HepG2 (cell line): ENCODE data around the gene METTL15. TPM values are rescaled to one million over a fixed set of nuclear protein-coding genes. Genes with fewer than 3 reads are reported as not detected.

Source experiments
- ESRRA ChIP-seq: sonication (generic); formaldehyde crosslinking; IDR thresholded peaks from 2 replicates; pipeline ENCODE4 v1.5.1; 2020; ENCODE audit warnings: mild to moderate bottlenecking, low read depth, missing genetic modification reagents
- HNF4G ChIP-seq, 2 experiments: sonication (generic) in 1 of 2; formaldehyde crosslinking in 1 of 2; IDR thresholded peaks; 2 replicates each; pipeline versions ENCODE4 v1.4.0 to v1.6.1; 2011 to 2020; ENCODE audit warnings: borderline replicate concordance in 2 of 2, low read depth in 2 of 2, mild to moderate bottlenecking in 2 of 2, low read length in 1 of 2, missing genetic modification reagents in 1 of 2, moderate library complexity in 1 of 2
- KDM3A ChIP-seq: IDR thresholded peaks from 2 replicates; pipeline ENCODE4 v1.6.1; 2018; ENCODE audit warnings: low read depth, missing compliant biosample characterization
- KDM4B ChIP-seq: sonication (generic); formaldehyde crosslinking; IDR thresholded peaks from 2 replicates; pipeline ENCODE4 v1.4.0; 2020; ENCODE audit warnings: missing genetic modification reagents
- MIXL1 ChIP-seq: IDR thresholded peaks from 2 replicates; pipeline ENCODE4 v1.6.1; 2016
- NBN ChIP-seq: fragments of 450-650 bp; conservative IDR thresholded peaks from 2 replicates; pipeline ENCODE4 v1.6.1; 2017
- PCBP1 ChIP-seq: fragments of 200-400 bp; formaldehyde crosslinking; IDR thresholded peaks from 2 replicates; pipeline ENCODE4 v1.6.1; 2017; ENCODE audit warnings: mild to moderate bottlenecking, low read depth, low read length, borderline replicate concordance
- RAD21 ChIP-seq: fragments of 450-650 bp; formaldehyde crosslinking; IDR thresholded peaks from 2 replicates; pipeline ENCODE4 v1.5.0; 2020; ENCODE audit warnings: mild to moderate bottlenecking
- SCMH1 ChIP-seq: sonication (generic); formaldehyde crosslinking; IDR thresholded peaks from 2 replicates; pipeline ENCODE4 v1.9.0; 2021; ENCODE audit warnings: missing genetic modification reagents, mild to moderate bottlenecking, borderline replicate concordance
- SP5 ChIP-seq: IDR thresholded peaks from 2 replicates; pipeline ENCODE4 v1.6.1; 2016; ENCODE audit warnings: low read depth, borderline replicate concordance
- SPEN ChIP-seq: sonication (generic); formaldehyde crosslinking; IDR thresholded peaks from 2 replicates; pipeline ENCODE4 v1.5.1; 2020; ENCODE audit warnings: low read depth, mild to moderate bottlenecking, missing genetic modification reagents
- TCF12 ChIP-seq, 2 experiments: fragments of 450-650 bp in 1 of 2; sonication (generic) in 1 of 2; formaldehyde crosslinking in 1 of 2; IDR thresholded peaks; 2 replicates each; pipeline versions ENCODE4 v1.6.1 to v1.8.0; 2017 to 2022; ENCODE audit warnings: antibody characterized with exemption in 1 of 2, mild to moderate bottlenecking in 1 of 2, missing genetic modification reagents in 1 of 2, moderate library complexity in 1 of 2
- ZFP36L1 ChIP-seq: sonication (generic); formaldehyde crosslinking; IDR thresholded peaks from 2 replicates; pipeline ENCODE4 v1.8.0; 2022; ENCODE audit warnings: mild to moderate bottlenecking, missing genetic modification reagents, moderate library complexity
- ZNF263 ChIP-seq: sonication (generic); formaldehyde crosslinking; IDR thresholded peaks from 2 replicates; pipeline ENCODE4 v1.4.0; 2020; ENCODE audit warnings: missing genetic modification reagents
- ZNF274 ChIP-seq: sonication (generic); formaldehyde crosslinking; IDR thresholded peaks from 2 replicates; pipeline ENCODE4 v1.5.1; 2020; ENCODE audit warnings: mild to moderate bottlenecking, missing genetic modification reagents
- ZNF34 ChIP-seq: sonication (generic); formaldehyde crosslinking; IDR thresholded peaks from 2 replicates; pipeline ENCODE4 v1.4.0; 2020; ENCODE audit warnings: mild to moderate bottlenecking, missing genetic modification reagents, borderline replicate concordance
- ZNF383 ChIP-seq: sonication (generic); formaldehyde crosslinking; IDR thresholded peaks from 2 replicates; pipeline ENCODE4 v1.4.0; 2020; ENCODE audit warnings: missing genetic modification reagents, mild to moderate bottlenecking, borderline replicate concordance
- ZNF75D ChIP-seq: sonication (generic); formaldehyde crosslinking; IDR thresholded peaks from 2 replicates; pipeline ENCODE4 v1.8.1; 2023; ENCODE audit warnings: missing genetic modification reagents, mild to moderate bottlenecking, borderline replicate concordance
- ZSCAN21 ChIP-seq: sonication (generic); formaldehyde crosslinking; IDR thresholded peaks from 2 replicates; pipeline ENCODE4 v1.8.0; 2022; ENCODE audit warnings: mild to moderate bottlenecking, missing genetic modification reagents, moderate library complexity, borderline replicate concordance
- polyA plus RNA-seq, 8 experiments: library from polyadenylated mRNA; depleted of rRNA in 3 of 8; stranded (reverse) in 7 of 8; unstranded in 1 of 8; fragments of >200 nt; fragmentation: Illumina TruSeq in 4 of 8; extraction: Trizol in 4 of 8; gene quantifications; 2 replicates each; pipeline versions ENCODE4 v1.2.1 to v1.2.3, GENCODE V29; 2011 to 2016; ENCODE audit warnings: low read depth in 4 of 8, missing spikeins in 1 of 8, mixed read lengths in 1 of 8; ENCODE audit not compliant: insufficient read depth in 1 of 8
- total RNA-seq, 5 experiments: library from RNA; depleted of rRNA; stranded (reverse); fragments of >200 nt; fragmentation: Illumina TruSeq; extraction: Trizol; gene quantifications; 2 replicates each; pipeline ENCODE4 v1.2.3, GENCODE V29; 2016; ENCODE audit warnings: low read depth in 1 of 5
- TF ChIP-seq, protein P1 (sequence below): sonication (generic); formaldehyde crosslinking; IDR thresholded peaks from 2 replicates; pipeline ENCODE4 v1.4.0; 2020; ENCODE audit warnings: mild to moderate bottlenecking, missing genetic modification reagents
- TF ChIP-seq, protein P2 (sequence below): sonication (generic); formaldehyde crosslinking; IDR thresholded peaks from 2 replicates; pipeline ENCODE4 v1.4.0; 2020; ENCODE audit warnings: missing genetic modification reagents
- TF ChIP-seq, protein P3 (sequence below): sonication (generic); formaldehyde crosslinking; IDR thresholded peaks from 2 replicates; pipeline ENCODE4 v1.8.1; 2023; ENCODE audit warnings: mild to moderate bottlenecking, missing genetic modification reagents
- TF ChIP-seq, protein P4 (sequence below): sonication (generic); formaldehyde crosslinking; IDR thresholded peaks from 2 replicates; pipeline ENCODE4 v1.8.0; 2022; ENCODE audit warnings: missing genetic modification reagents, mild to moderate bottlenecking, borderline replicate concordance

Gene METTL15
- total and polyA plus RNA-seq, 2 of the 13 experiments (the other 11 are each of a cell fraction or from before 2014, with no cell fraction given): 6.5 to 14.0 TPM

DNA sequence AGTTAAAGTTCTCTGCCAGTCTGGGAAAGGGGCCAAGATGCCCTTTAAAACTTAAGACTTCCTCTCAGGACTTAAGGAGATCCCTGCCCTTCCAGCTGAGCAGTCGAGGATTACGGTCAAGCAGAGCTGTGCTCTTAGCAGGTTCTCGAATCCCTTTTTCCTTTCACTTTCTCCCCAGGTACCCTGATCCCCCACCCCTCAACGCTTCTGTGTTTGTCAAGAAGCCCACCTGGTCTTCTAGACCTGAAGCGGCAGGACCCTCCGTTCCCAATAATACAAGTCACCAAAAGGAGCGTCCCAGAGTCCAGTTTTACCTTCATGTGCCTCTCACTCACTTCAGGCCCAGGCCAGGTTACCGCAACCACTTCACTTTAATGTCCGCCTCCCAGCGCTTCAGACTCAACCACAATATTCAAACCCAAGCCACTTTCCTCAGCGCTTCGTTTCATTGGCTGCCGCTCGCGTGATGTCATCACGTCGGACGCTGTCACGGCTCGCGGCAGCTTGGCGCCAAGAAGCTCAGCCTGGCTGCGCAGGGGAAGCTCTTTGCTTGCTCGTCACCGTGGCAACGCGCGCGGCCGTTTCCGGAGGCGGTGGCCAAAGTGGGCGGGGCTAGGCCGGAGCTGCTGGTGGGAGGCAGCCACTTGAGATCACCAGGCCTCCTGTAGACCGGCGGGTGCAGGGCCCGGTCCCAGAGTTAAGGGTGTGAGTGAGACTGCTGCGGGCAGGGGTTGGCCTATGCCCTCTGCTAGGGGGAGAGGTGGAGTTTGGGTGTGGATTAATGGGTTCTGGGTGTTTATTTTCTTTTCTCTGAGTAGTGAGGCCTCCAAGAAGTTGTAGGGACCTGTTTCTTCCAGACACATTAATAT, at the start of gene METTL15, which contains the start of gene KIF18A (continued):
- TF ChIP-seq ZNF75D (CRISPR knock-in tag): no peak
- no peak for TF ChIP-seq ZNF263
- no peak for TF ChIP-seq ZNF34 (CRISPR knock-in tag)
- TF ChIP-seq SPEN: peak; percentile 78; the same call in 1 of the 2 replicates
- TF ChIP-seq PCBP1: no peak
- no peak for TF ChIP-seq RAD21 (CRISPR knock-in tag)
- TF ChIP-seq KDM4B: no peak
- 0 out of 2 replicates have a peak, but pooled peaks have one; percentile 28 for TF ChIP-seq SP5 (CRISPR knock-in tag)
- no peak for TF ChIP-seq ZNF383
- TF ChIP-seq SCMH1 (CRISPR knock-in tag): no peak
- TF ChIP-seq ZNF274 (CRISPR knock-in tag): 0 out of 2 replicates have a peak, but pooled peaks have one; percentile 19
- no peak for TF ChIP-seq KDM3A
- TF ChIP-seq, protein P1, sequence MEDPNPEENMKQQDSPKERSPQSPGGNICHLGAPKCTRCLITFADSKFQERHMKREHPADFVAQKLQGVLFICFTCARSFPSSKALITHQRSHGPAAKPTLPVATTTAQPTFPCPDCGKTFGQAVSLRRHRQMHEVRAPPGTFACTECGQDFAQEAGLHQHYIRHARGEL (CRISPR knock-in tag): no peak
- peak; percentile 12; the same call in 1 of the 2 replicates for TF ChIP-seq MIXL1
- TF ChIP-seq NBN: no peak
- TF ChIP-seq, protein P2, sequence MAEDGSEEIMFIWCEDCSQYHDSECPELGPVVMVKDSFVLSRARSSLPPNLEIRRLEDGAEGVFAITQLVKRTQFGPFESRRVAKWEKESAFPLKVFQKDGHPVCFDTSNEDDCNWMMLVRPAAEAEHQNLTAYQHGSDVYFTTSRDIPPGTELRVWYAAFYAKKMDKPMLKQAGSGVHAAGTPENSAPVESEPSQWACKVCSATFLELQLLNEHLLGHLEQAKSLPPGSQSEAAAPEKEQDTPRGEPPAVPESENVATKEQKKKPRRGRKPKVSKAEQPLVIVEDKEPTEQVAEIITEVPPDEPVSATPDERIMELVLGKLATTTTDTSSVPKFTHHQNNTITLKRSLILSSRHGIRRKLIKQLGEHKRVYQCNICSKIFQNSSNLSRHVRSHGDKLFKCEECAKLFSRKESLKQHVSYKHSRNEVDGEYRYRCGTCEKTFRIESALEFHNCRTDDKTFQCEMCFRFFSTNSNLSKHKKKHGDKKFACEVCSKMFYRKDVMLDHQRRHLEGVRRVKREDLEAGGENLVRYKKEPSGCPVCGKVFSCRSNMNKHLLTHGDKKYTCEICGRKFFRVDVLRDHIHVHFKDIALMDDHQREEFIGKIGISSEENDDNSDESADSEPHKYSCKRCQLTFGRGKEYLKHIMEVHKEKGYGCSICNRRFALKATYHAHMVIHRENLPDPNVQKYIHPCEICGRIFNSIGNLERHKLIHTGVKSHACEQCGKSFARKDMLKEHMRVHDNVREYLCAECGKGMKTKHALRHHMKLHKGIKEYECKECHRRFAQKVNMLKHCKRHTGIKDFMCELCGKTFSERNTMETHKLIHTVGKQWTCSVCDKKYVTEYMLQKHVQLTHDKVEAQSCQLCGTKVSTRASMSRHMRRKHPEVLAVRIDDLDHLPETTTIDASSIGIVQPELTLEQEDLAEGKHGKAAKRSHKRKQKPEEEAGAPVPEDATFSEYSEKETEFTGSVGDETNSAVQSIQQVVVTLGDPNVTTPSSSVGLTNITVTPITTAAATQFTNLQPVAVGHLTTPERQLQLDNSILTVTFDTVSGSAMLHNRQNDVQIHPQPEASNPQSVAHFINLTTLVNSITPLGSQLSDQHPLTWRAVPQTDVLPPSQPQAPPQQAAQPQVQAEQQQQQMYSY (CRISPR knock-in tag): no peak
- TF ChIP-seq, protein P3, sequence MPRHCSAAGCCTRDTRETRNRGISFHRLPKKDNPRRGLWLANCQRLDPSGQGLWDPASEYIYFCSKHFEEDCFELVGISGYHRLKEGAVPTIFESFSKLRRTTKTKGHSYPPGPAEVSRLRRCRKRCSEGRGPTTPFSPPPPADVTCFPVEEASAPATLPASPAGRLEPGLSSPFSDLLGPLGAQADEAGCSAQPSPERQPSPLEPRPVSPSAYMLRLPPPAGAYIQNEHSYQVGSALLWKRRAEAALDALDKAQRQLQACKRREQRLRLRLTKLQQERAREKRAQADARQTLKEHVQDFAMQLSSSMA: no peak
- peak; percentile 62; the same call in 1 of the 2 replicates for TF ChIP-seq ZSCAN21 (CRISPR knock-in tag)
- peak; percentile 17; the same call in 1 of the 2 replicates for TF ChIP-seq ESRRA
- TF ChIP-seq TCF12 (IDR thresholded peaks at IDR 0.05): no peak
- TF ChIP-seq TCF12 (CRISPR knock-in tag; IDR thresholded peaks at IDR 0.05): no peak
- peak; percentile 63; the same call in 1 of the 2 replicates for TF ChIP-seq ZFP36L1 (CRISPR knock-in tag)
- TF ChIP-seq, protein P4, sequence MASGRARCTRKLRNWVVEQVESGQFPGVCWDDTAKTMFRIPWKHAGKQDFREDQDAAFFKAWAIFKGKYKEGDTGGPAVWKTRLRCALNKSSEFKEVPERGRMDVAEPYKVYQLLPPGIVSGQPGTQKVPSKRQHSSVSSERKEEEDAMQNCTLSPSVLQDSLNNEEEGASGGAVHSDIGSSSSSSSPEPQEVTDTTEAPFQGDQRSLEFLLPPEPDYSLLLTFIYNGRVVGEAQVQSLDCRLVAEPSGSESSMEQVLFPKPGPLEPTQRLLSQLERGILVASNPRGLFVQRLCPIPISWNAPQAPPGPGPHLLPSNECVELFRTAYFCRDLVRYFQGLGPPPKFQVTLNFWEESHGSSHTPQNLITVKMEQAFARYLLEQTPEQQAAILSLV (CRISPR knock-in tag): 0 out of 2 replicates have a peak, but pooled peaks have one; percentile 58
- TF ChIP-seq HNF4G (IDR thresholded peaks at IDR 0.05; ENCODE audit: borderline replicate concordance, low read depth, low read length): no peak
- TF ChIP-seq HNF4G (CRISPR knock-in tag; IDR thresholded peaks at IDR 0.05; ENCODE audit: borderline replicate concordance, low read depth): no peak
